Stimulated activated CD8-positive, alpha-beta memory T cell treated with anti-CD3 and anti-CD28 coated beads, Interleukin-15, amount 100 ng/mL, for 48 hours (primary cell): ENCODE data around the gene MTFR2.

Source experiments
- DNase-seq, 2 donors: peaks; one replicate each; pipeline ENCODE4 v3.0.0-alpha.2; 2020; ENCODE audit warnings: low read depth in 2 of 2

MTFR2 gene

GRCh38 chr6:136184738-136185137 lies 65.4 kb downstream of the MTFR2 start:
- DNase-seq: no peak

GRCh38 chr6:136181861-136182260 lies 68.2 kb downstream of the MTFR2 start:
- no peak for DNase-seq

GRCh38 chr6:136181512-136181833 lies 68.6 kb downstream of the MTFR2 start:
- DNase-seq: no peak
